ENCODE results near the gene TSGA10. TPM values are rescaled to one million over a fixed set of nuclear protein-coding genes. Genes with fewer than 3 reads are reported as not detected.

Gene TSGA10
- total RNA-seq, 1 experiment from 2014 or later = 9.9 TPM

- BruUV-seq (replicated peaks) = no TSS peak
- H3K9me3 ChIP-seq = no peaks in the 10 kb centered on the region
- no peak overlapping the region for H3K4me3 ChIP-seq (ENCODE audit: low read depth, low read length)
- H3K36me3 Mint-ChIP-seq (ENCODE audit: insufficient read depth, unreplicated experiment) = peaks cover 43% of the 10 kb centered on the region
- no peaks in the 10 kb centered on the region for H3K27me3 Mint-ChIP-seq (ENCODE audit: insufficient read depth, unreplicated experiment)
- CTCF ChIA-PET = no interaction called here
- no peaks in the 10 kb centered on the region for H3K27me3 ChIP-seq (replicated peaks; ENCODE audit: control insufficient read depth, insufficient read depth, low read length)
- H3K27ac Mint-ChIP-seq (ENCODE audit: unreplicated experiment) = no peak overlapping the region
- no peak overlapping the region for H3K4me3 Mint-ChIP-seq (ENCODE audit: unreplicated experiment)
- H3K4me1 Mint-ChIP-seq (ENCODE audit: low read depth, unreplicated experiment) = no peaks in the 10 kb centered on the region
- no peak for DNase-seq
- POLR2A ChIA-PET = no interaction called here
- no peaks in the 10 kb centered on the region; the same call in 1 of the 2 replicates for H3K36me3 ChIP-seq (ENCODE audit: control insufficient read depth, insufficient read depth, low read length)
- intact Hi-C loops (cut with micrococcal nuclease; ENCODE audit: unreplicated experiment) = no loop called here
- H3K9me3 Mint-ChIP-seq (ENCODE audit: unreplicated experiment) = no peaks in the 10 kb centered on the region
- TF ChIP-seq CTCF (IDR thresholded peaks at IDR 0.05; ENCODE audit: insufficient read depth in 1 of 2, low read depth in 1 of 2, low read length in 1 of 2, severe bottlenecking in 1 of 2, unreplicated experiment in 1 of 2) = no peak
- H3K4me1 ChIP-seq = no peaks in the 10 kb centered on the region
Measured at GRCh38 chr2:99166218-99166617, 11.5 kb upstream of the TSGA10 start.

- Histone ChIP-seq H3K36me3 (ENCODE audit: control insufficient read depth, insufficient read depth, low read length) (no peaks in the 10 kb centered on the region), H3K4me3 (ENCODE audit: low read depth, low read length) (no peak overlapping the region), H3K4me1 (no peaks in the 10 kb centered on the region; the same call in 1 of the 2 replicates), H3K9me3 (no peaks in the 10 kb centered on the region), H3K27me3 (replicated peaks; ENCODE audit: control insufficient read depth, insufficient read depth, low read length) (no peaks in the 10 kb centered on the region)
- intact Hi-C loops (cut with micrococcal nuclease; ENCODE audit: unreplicated experiment) = no loop called here
- CTCF ChIA-PET = interaction anchor here (0.6 kb wide), 1 partner anchor 972 kb away, joined by 5 read pairs; no protein-coding TSS in a partner anchor
- H3K36me3 Mint-ChIP-seq (ENCODE audit: insufficient read depth, unreplicated experiment) = peaks cover 12% of the 10 kb centered on the region
- DNase-seq = no peak
- no peak overlapping the region for H3K4me3 Mint-ChIP-seq (ENCODE audit: unreplicated experiment)
- H3K9me3 Mint-ChIP-seq (ENCODE audit: unreplicated experiment) = no peaks in the 10 kb centered on the region
- BruUV-seq (replicated peaks) = no TSS peak
- H3K27ac Mint-ChIP-seq (ENCODE audit: unreplicated experiment) = no peak overlapping the region
- no peaks in the 10 kb centered on the region for H3K27me3 Mint-ChIP-seq (ENCODE audit: insufficient read depth, unreplicated experiment)
- H3K4me1 Mint-ChIP-seq (ENCODE audit: low read depth, unreplicated experiment) = peaks cover 7% of the 10 kb centered on the region
- TF ChIP-seq CTCF (IDR thresholded peaks at IDR 0.05; ENCODE audit: insufficient read depth in 1 of 2, low read depth in 1 of 2, low read length in 1 of 2, severe bottlenecking in 1 of 2, unreplicated experiment in 1 of 2) = no peak
- POLR2A ChIA-PET = no interaction called here
Measured at GRCh38 chr2:99159594-99159993, 4.9 kb upstream of the TSGA10 start.

- intact Hi-C loops (cut with micrococcal nuclease; ENCODE audit: unreplicated experiment) = no loop called here
- H3K4me1 ChIP-seq = no peaks in the 10 kb centered on the region; the same call in 1 of the 2 replicates
- Mint-ChIP-seq H3K4me1 (ENCODE audit: low read depth, unreplicated experiment) (peaks cover 7% of the 10 kb centered on the region), H3K27ac (ENCODE audit: unreplicated experiment) (no peak overlapping the region), H3K36me3 (ENCODE audit: insufficient read depth, unreplicated experiment) (peaks cover 14% of the 10 kb centered on the region), H3K9me3 (ENCODE audit: unreplicated experiment) (no peaks in the 10 kb centered on the region), H3K27me3 (ENCODE audit: insufficient read depth, unreplicated experiment) (no peaks in the 10 kb centered on the region), H3K4me3 (ENCODE audit: unreplicated experiment) (no peak overlapping the region)
- no peak for DNase-seq
- no peaks in the 10 kb centered on the region for H3K36me3 ChIP-seq (ENCODE audit: control insufficient read depth, insufficient read depth, low read length)
- no peak overlapping the region for H3K4me3 ChIP-seq (ENCODE audit: low read depth, low read length)
- H3K9me3 ChIP-seq = no peaks in the 10 kb centered on the region
- no peak for TF ChIP-seq CTCF (IDR thresholded peaks at IDR 0.05; ENCODE audit: insufficient read depth in 1 of 2, low read depth in 1 of 2, low read length in 1 of 2, severe bottlenecking in 1 of 2, unreplicated experiment in 1 of 2)
- H3K27me3 ChIP-seq (replicated peaks; ENCODE audit: control insufficient read depth, insufficient read depth, low read length) = no peaks in the 10 kb centered on the region
- CTCF ChIA-PET = no interaction called here
- POLR2A ChIA-PET = no interaction called here
- BruUV-seq (replicated peaks) = no TSS peak
Measured at GRCh38 chr2:99158599-99158998, 3.9 kb upstream of the TSGA10 start.

Data from Caco-2 (cell line).